ENCODE measurements around the gene HELZ2.

DNA sequence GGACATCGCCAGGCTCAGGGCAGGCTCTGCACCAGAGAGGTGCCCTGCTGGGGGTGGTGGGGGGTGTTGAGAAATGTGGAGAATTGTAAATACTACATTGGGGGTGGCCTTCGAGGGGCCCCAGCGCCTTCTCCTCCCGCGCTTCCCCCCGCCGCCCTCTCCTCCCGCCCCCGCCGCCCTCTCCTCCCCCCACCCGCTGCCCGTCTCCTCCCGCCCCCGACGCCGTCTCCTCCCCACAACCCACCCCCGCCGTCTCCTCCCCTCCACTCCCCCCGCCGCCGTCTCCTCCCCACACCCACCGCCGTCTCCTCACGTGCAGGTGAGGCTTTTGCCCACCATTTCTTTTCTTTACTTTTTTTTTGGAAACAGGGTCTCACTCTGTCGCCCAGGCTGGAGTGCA, 25.0 kb downstream of the HELZ2 start:
- no peak for TF ChIP-seq BCL6B (tag by site-specific recombination; IDR thresholded peaks at IDR 0.05)
- no peak for TF ChIP-seq CTCF (tag by site-specific recombination; IDR thresholded peaks at IDR 0.05)
- no peak for TF ChIP-seq ZNF24 (tag by site-specific recombination; IDR thresholded peaks at IDR 0.05)
- no peak for TF ChIP-seq HOXA7 (CRISPR knock-in tag; IDR thresholded peaks at IDR 0.05; ENCODE audit: borderline replicate concordance)
- no peak for TF ChIP-seq GFI1B (tag by site-specific recombination; IDR thresholded peaks at IDR 0.05)
- TF ChIP-seq, protein P1, sequence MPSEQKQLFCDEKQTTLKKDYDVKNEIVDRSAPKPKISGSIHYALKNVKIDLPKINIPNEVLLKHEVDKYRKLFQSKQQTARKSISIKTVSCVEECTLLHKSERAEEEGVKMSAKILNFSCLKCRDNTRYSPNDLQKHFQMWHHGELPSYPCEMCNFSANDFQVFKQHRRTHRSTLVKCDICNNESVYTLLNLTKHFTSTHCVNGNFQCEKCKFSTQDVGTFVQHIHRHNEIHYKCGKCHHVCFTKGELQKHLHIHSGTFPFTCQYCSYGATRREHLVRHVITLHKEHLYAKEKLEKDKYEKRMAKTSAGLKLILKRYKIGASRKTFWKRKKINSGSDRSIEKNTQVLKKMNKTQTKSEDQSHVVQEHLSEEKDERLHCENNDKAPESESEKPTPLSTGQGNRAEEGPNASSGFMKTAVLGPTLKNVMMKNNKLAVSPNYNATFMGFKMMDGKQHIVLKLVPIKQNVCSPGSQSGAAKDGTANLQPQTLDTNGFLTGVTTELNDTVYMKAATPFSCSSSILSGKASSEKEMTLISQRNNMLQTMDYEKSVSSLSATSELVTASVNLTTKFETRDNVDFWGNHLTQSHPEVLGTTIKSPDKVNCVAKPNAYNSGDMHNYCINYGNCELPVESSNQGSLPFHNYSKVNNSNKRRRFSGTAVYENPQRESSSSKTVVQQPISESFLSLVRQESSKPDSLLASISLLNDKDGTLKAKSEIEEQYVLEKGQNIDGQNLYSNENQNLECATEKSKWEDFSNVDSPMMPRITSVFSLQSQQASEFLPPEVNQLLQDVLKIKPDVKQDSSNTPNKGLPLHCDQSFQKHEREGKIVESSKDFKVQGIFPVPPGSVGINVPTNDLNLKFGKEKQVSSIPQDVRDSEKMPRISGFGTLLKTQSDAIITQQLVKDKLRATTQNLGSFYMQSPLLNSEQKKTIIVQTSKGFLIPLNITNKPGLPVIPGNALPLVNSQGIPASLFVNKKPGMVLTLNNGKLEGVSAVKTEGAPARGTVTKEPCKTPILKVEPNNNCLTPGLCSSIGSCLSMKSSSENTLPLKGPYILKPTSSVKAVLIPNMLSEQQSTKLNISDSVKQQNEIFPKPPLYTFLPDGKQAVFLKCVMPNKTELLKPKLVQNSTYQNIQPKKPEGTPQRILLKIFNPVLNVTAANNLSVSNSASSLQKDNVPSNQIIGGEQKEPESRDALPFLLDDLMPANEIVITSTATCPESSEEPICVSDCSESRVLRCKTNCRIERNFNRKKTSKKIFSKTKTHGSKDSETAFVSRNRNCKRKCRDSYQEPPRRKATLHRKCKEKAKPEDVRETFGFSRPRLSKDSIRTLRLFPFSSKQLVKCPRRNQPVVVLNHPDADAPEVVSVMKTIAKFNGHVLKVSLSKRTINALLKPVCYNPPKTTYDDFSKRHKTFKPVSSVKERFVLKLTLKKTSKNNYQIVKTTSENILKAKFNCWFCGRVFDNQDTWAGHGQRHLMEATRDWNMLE (tag by site-specific recombination; conservative IDR thresholded peaks at IDR 0.05; ENCODE audit: low read depth) = no peak
- TF ChIP-seq ZNF366 (tag by site-specific recombination; conservative IDR thresholded peaks at IDR 0.05) = no peak
- TF ChIP-seq ZNF121 (tag by site-specific recombination; IDR thresholded peaks at IDR 0.05) = no peak
- TF ChIP-seq ZSCAN30 (tag by site-specific recombination; IDR thresholded peaks at IDR 0.05) = no peak
- TF ChIP-seq PBX3 (CRISPR knock-in tag; IDR thresholded peaks at IDR 0.05) = no peak

Measured in HEK293 (cell line).